ENCODE measurements around the gene PLA2G10.
"Not testable (repeated sequence)": the region's sequence is repeated elsewhere in the genome, so short reads cannot be mapped to it uniquely, and the experiment has no call there.

PLA2G10 gene

GRCh38 chr16:14694129-14694528 lies at the start of gene PLA2G10:
TSS of gene PLA2G10 (minus strand) at chr16:14694308. CDS start at chr16:14694229, 79 bp downstream.
- DNase-seq (ENCODE audit: low read depth in 2 of 2): not testable (repeated sequence)

GRCh38 chr16:14742273-14743128 lies 48.4 kb upstream of the PLA2G10 start, which contains the start of gene NPIPA2:
TSS of gene NPIPA2 (plus strand) at chr16:14742533. CDS start at chr16:14748066, 5,533 bp downstream.
- DNase-seq (ENCODE audit: low read depth in 2 of 2): not testable (repeated sequence)

- DNase-seq (ENCODE audit: low read depth in 2 of 2): not testable (repeated sequence)
These were observed 47.7 kb upstream of the PLA2G10 start for GRCh38 chr16:14741794-14742193.

- DNase-seq (ENCODE audit: low read depth in 2 of 2): not testable (repeated sequence)
These were observed 46.8 kb upstream of the PLA2G10 start for GRCh38 chr16:14740832-14741385.

- DNase-seq (ENCODE audit: low read depth in 2 of 2): not testable (repeated sequence)
These were observed 39.1 kb upstream of the PLA2G10 start for GRCh38 chr16:14733233-14733632.

- DNase-seq (ENCODE audit: low read depth in 2 of 2): not testable (repeated sequence)
These were observed 9.3 kb upstream of the PLA2G10 start, which contains the start of gene NPIPA3 for GRCh38 chr16:14703156-14704011. TSS of gene NPIPA3 (plus strand) at chr16:14703411. CDS start at chr16:14708944, 5,533 bp downstream.

GRCh38 chr16:14702672-14703071 lies 8.6 kb upstream of the PLA2G10 start:
- DNase-seq (ENCODE audit: low read depth in 2 of 2): not testable (repeated sequence)

- not testable (repeated sequence) for DNase-seq (ENCODE audit: low read depth in 2 of 2)
These were observed 7.8 kb upstream of the PLA2G10 start for GRCh38 chr16:14701859-14702258.

- not testable (repeated sequence) for DNase-seq (ENCODE audit: low read depth in 2 of 2)
These were observed 8.0 kb downstream of the PLA2G10 start for GRCh38 chr16:14685870-14686793.

GRCh38 chr16:14682121-14682520 lies 12.0 kb downstream of the PLA2G10 start:
- no peak for DNase-seq (ENCODE audit: low read depth in 2 of 2)

GRCh38 chr16:14681115-14681514 lies 13.0 kb downstream of the PLA2G10 start:
- no peak for DNase-seq (ENCODE audit: low read depth in 2 of 2)

- not testable (repeated sequence) for DNase-seq (ENCODE audit: low read depth in 2 of 2)
These were observed 13.7 kb downstream of the PLA2G10 start for GRCh38 chr16:14680396-14680795.

- no peak for DNase-seq (ENCODE audit: low read depth in 2 of 2)
These were observed 15.2 kb downstream of the PLA2G10 start for GRCh38 chr16:14678748-14679497.

- DNase-seq (ENCODE audit: low read depth in 2 of 2): no peak
These were observed 16.5 kb downstream of the PLA2G10 start for GRCh38 chr16:14677627-14678026.

GRCh38 chr16:14676633-14677032 lies 17.5 kb downstream of the PLA2G10 start:
- no peak for DNase-seq (ENCODE audit: low read depth in 2 of 2)

GRCh38 chr16:14672403-14672971 lies 21.6 kb downstream of the PLA2G10 start:
- no peak for DNase-seq (ENCODE audit: low read depth in 2 of 2)

- DNase-seq (ENCODE audit: low read depth in 2 of 2): no peak
These were observed 24.3 kb downstream of the PLA2G10 start for GRCh38 chr16:14669776-14670175.

- no peak for DNase-seq (ENCODE audit: low read depth in 2 of 2)
These were observed 25.4 kb downstream of the PLA2G10 start for GRCh38 chr16:14668556-14669223.

All from activated CD4-positive, alpha-beta T cell treated with anti-CD3 and anti-CD28 coated beads for 24 hours (primary cell).